SJSA1 (cell line): ENCODE data around the gene THSD7B. TPM values are rescaled to one million over a fixed set of nuclear protein-coding genes. Genes with fewer than 3 reads are reported as not detected.

Source experiments
- DNase-seq, 2 experiments: peaks; one replicate each; pipeline ENCODE4 v3.0.0-alpha.2; 2015 to 2020; ENCODE audit warnings: low spot score in 2 of 2, low read depth in 1 of 2
- H3K27ac ChIP-seq: fragments of 250-450 bp; sonication (Bioruptor Pico); 2 replicates; pipeline ENCODE4 v1.5.1; 2020; ENCODE audit warnings: mild to moderate bottlenecking, moderate library complexity
- H3K27me3 ChIP-seq: fragments of 250-450 bp; sonication (Bioruptor Pico); replicated peaks from 2 replicates; pipeline ENCODE4 v1.5.1; 2020; ENCODE audit warnings: mild to moderate bottlenecking, moderate library complexity
- H3K36me3 ChIP-seq: fragments of 250-450 bp; sonication (Bioruptor Pico); 2 replicates; pipeline ENCODE4 v1.5.1; 2020; ENCODE audit warnings: mild to moderate bottlenecking
- H3K4me1 ChIP-seq: fragments of 250-450 bp; sonication (Bioruptor Pico); replicated peaks from 2 replicates; pipeline ENCODE4 v1.6.1; 2021; ENCODE audit warnings: mild to moderate bottlenecking
- H3K4me3 ChIP-seq: fragments of 250-450 bp; sonication (Bioruptor Pico); 2 replicates; pipeline ENCODE4 v1.5.1; 2020; ENCODE audit warnings: mild to moderate bottlenecking
- H3K9me3 ChIP-seq: fragments of 250-450 bp; sonication (Bioruptor Pico); replicated peaks from 2 replicates; pipeline ENCODE4 v1.5.1; 2020; ENCODE audit warnings: mild to moderate bottlenecking
- total RNA-seq: library from RNA; depleted of rRNA; stranded (reverse); fragments of >200 nt; shearing (Covaris generic); gene quantifications from 2 replicates; pipeline ENCODE4 v1.2.3, GENCODE V29; 2014

Gene THSD7B
- total RNA-seq, 1 experiment from 2014 or later: 0.16 TPM

GRCh38 chr2:136994793-136995192, 229.4 kb downstream of the THSD7B start:
- Histone ChIP-seq H3K4me3 (no peak overlapping the region), H3K4me1 (no peaks in the 10 kb centered on the region), H3K27ac (no peak overlapping the region), H3K36me3 (no peaks in the 10 kb centered on the region), H3K27me3 (no peaks in the 10 kb centered on the region), H3K9me3 (no peaks in the 10 kb centered on the region)
- DNase-seq: no peak

- DNase-seq: no peak
- no peaks in the 10 kb centered on the region for H3K4me1 ChIP-seq
- H3K9me3 ChIP-seq: no peaks in the 10 kb centered on the region
- no peaks in the 10 kb centered on the region for H3K36me3 ChIP-seq
- H3K27ac ChIP-seq: no peak overlapping the region
- H3K27me3 ChIP-seq: no peaks in the 10 kb centered on the region; the same call in 1 of the 2 replicates
- H3K4me3 ChIP-seq: no peak overlapping the region
Observed at GRCh38 chr2:136997557-136997956, 232.2 kb downstream of the THSD7B start.

- no peak overlapping the region for H3K4me3 ChIP-seq
- no peak for DNase-seq
- H3K36me3 ChIP-seq: no peaks in the 10 kb centered on the region
- no peaks in the 10 kb centered on the region for H3K9me3 ChIP-seq
- no peaks in the 10 kb centered on the region for H3K4me1 ChIP-seq
- H3K27me3 ChIP-seq: no peaks in the 10 kb centered on the region; the same call in 1 of the 2 replicates
- H3K27ac ChIP-seq: no peak overlapping the region
Observed at GRCh38 chr2:137000811-137001210, 235.5 kb downstream of the THSD7B start.

- Histone ChIP-seq H3K4me1 (no peaks in the 10 kb centered on the region), H3K27ac (no peak overlapping the region)
Observed at GRCh38 chr2:137002896-137003295, 237.6 kb downstream of the THSD7B start.

GRCh38 chr2:137005210-137005609, 239.9 kb downstream of the THSD7B start:
- no peak overlapping the region for H3K4me3 ChIP-seq
- no peaks in the 10 kb centered on the region for H3K36me3 ChIP-seq
- H3K4me1 ChIP-seq: no peaks in the 10 kb centered on the region
- H3K9me3 ChIP-seq: no peaks in the 10 kb centered on the region
- no peak overlapping the region for H3K27ac ChIP-seq
- no peak for DNase-seq
- H3K27me3 ChIP-seq: no peaks in the 10 kb centered on the region; the same call in 1 of the 2 replicates

More at GRCh38 chr2:137002896-137003295, 237.6 kb downstream of the THSD7B start:
- Histone ChIP-seq H3K4me3 (no peak overlapping the region), H3K27me3 (no peaks in the 10 kb centered on the region; the same call in 1 of the 2 replicates), H3K9me3 (no peaks in the 10 kb centered on the region), H3K36me3 (no peaks in the 10 kb centered on the region)
- no peak for DNase-seq

- no peak for DNase-seq
- Histone ChIP-seq H3K9me3 (no peaks in the 10 kb centered on the region), H3K4me3 (no peak overlapping the region), H3K27ac (no peak overlapping the region), H3K27me3 (no peaks in the 10 kb centered on the region), H3K36me3 (no peaks in the 10 kb centered on the region), H3K4me1 (no peaks in the 10 kb centered on the region)
Observed at GRCh38 chr2:137007938-137008337, 242.6 kb downstream of the THSD7B start.

GRCh38 chr2:137009953-137010352, 244.6 kb downstream of the THSD7B start:
- no peak for DNase-seq
- Histone ChIP-seq H3K36me3 (no peaks in the 10 kb centered on the region), H3K4me3 (no peak overlapping the region), H3K27ac (no peak overlapping the region), H3K9me3 (no peaks in the 10 kb centered on the region), H3K4me1 (no peaks in the 10 kb centered on the region), H3K27me3 (no peaks in the 10 kb centered on the region)

GRCh38 chr2:137020452-137021196, 255.3 kb downstream of the THSD7B start:
- Histone ChIP-seq H3K27ac (no peak overlapping the region), H3K9me3 (no peaks in the 10 kb centered on the region), H3K4me3 (no peak overlapping the region), H3K4me1 (no peaks in the 10 kb centered on the region), H3K27me3 (no peaks in the 10 kb centered on the region), H3K36me3 (no peaks in the 10 kb centered on the region)
- DNase-seq: no peak

- H3K27ac ChIP-seq: no peak overlapping the region
- H3K4me1 ChIP-seq: no peaks in the 10 kb centered on the region
- no peak for DNase-seq
- H3K4me3 ChIP-seq: no peak overlapping the region
- no peaks in the 10 kb centered on the region for H3K36me3 ChIP-seq
- no peaks in the 10 kb centered on the region for H3K27me3 ChIP-seq
- no peaks in the 10 kb centered on the region for H3K9me3 ChIP-seq
Observed at GRCh38 chr2:137021763-137022162, 256.4 kb downstream of the THSD7B start.

- Histone ChIP-seq H3K4me3 (no peak overlapping the region), H3K27ac (no peak overlapping the region), H3K4me1 (no peaks in the 10 kb centered on the region), H3K36me3 (no peaks in the 10 kb centered on the region), H3K27me3 (no peaks in the 10 kb centered on the region), H3K9me3 (no peaks in the 10 kb centered on the region)
- DNase-seq: no peak
Observed at GRCh38 chr2:137023205-137023604, 257.9 kb downstream of the THSD7B start.

- H3K36me3 ChIP-seq: no peaks in the 10 kb centered on the region
- H3K27ac ChIP-seq: no peak overlapping the region
- no peaks in the 10 kb centered on the region for H3K4me1 ChIP-seq
- H3K4me3 ChIP-seq: no peak overlapping the region
- no peak for DNase-seq
- no peaks in the 10 kb centered on the region for H3K9me3 ChIP-seq
- no peaks in the 10 kb centered on the region for H3K27me3 ChIP-seq
Observed at GRCh38 chr2:137031731-137032130, 266.4 kb downstream of the THSD7B start.

- Histone ChIP-seq H3K36me3 (no peaks in the 10 kb centered on the region), H3K4me1 (no peaks in the 10 kb centered on the region), H3K4me3 (no peak overlapping the region), H3K27me3 (no peaks in the 10 kb centered on the region), H3K27ac (no peak overlapping the region), H3K9me3 (no peaks in the 10 kb centered on the region)
- DNase-seq: no peak
Observed at GRCh38 chr2:137036619-137037018, 271.3 kb downstream of the THSD7B start.

- Histone ChIP-seq H3K4me1 (no peaks in the 10 kb centered on the region), H3K27ac (no peak overlapping the region), H3K4me3 (no peak overlapping the region), H3K9me3 (no peaks in the 10 kb centered on the region), H3K36me3 (no peaks in the 10 kb centered on the region), H3K27me3 (no peaks in the 10 kb centered on the region)
- DNase-seq: no peak
Observed at GRCh38 chr2:137039482-137040152, 274.3 kb downstream of the THSD7B start.

GRCh38 chr2:137047369-137047768, 282.0 kb downstream of the THSD7B start:
- Histone ChIP-seq H3K36me3 (no peaks in the 10 kb centered on the region), H3K4me3 (no peak overlapping the region), H3K9me3 (no peaks in the 10 kb centered on the region), H3K27ac (no peak overlapping the region), H3K4me1 (no peaks in the 10 kb centered on the region), H3K27me3 (no peaks in the 10 kb centered on the region)
- no peak for DNase-seq
